GM21786 (cell line): ENCODE measurements around the gene ACIN1.
"Not testable (repeated sequence)": the region's sequence is repeated elsewhere in the genome, so short reads cannot be mapped to it uniquely, and the experiment has no call there.

Experiments
- ATAC-seq: cut with Tn5 transposase; IDR thresholded peaks from one replicate; pipeline ENCODE4 v1.9.1; 2021; ENCODE audit not compliant: unreplicated experiment

The ACIN1 gene

DNA sequence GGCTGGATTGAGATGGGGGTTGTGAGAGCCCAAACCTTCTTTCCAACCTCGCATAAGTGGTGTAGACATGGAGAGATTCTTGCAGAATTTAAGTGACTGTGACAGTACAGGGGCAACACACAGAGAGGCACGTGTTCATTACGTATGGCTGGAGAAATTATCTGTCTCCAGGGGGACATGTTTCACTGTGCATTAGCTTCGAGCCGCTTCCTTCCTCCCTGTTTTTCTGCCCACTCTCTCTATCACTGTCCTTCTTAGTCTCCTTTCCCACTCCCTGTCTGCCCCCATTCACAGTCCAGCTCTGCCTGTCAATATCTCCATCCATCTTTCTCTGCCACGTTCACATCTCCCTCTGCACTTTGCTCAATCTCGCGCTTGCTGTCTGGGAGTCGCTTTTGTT lies 73.5 kb downstream of the ACIN1 start:
- ATAC-seq, result no peak

DNA sequence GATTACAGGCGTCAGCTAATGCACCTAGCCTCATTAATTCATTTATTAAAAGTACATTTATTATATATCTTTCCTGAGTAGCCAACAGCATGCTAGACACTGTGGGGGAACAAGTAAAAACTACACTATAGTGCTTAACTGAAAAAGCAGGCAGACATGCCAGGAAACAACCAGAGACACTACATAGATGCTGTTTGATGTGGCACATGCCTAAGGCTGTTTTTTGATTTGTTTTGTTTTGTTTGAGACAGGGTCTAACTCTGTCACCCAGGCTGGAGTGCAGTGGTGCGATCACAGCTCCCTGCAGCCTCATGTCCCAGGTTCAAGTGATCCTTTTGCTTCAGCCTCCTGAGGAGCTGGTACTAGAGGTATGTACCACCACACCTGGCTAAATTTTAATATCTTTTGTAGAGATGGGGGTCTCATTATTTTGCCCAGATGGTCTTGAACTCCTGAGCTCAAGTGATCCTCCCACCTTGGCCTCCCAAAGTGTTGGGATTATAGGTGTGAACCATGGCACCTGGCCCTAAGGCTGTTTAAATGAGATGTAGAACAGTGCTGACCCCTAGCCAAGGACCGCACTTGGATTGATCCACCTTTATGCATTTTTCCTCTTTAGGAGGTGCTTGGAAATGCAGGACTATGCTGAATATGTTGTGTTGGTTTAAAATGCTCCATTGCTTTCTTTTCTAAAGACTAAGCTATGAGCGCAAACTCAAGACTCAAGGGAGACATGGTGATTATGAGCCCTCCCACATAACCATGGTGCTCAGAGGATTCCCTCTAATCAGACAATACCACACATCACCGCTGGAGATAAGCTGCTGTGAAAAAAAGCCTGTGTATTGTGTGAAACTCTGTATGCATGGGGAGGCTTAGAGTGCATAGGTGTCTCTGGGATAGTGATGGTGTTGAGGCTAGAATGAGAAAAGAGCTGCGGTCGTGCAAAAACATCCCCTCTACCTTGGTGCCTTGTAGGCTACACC lies 74.5 kb downstream of the ACIN1 start:
- no peak for ATAC-seq

DNA sequence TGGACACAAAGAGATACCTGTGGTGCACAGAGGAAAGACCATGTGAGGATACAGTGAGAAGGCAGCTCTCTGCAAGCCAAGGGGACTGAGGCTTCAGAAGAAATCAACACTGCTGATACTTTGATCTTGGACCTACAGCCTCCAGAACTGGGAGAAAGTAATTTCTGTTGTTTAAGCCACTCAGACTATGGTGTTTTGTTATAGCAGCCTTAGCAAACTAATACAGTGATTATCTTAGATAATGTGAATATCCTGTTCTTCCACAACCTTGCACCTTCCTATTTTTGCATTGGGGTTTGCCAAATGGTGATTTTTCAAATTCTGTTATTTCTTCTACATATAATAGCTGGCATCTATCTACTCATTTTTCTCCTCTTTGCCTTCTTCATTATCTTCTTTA lies 76.8 kb downstream of the ACIN1 start:
- no peak for ATAC-seq

DNA sequence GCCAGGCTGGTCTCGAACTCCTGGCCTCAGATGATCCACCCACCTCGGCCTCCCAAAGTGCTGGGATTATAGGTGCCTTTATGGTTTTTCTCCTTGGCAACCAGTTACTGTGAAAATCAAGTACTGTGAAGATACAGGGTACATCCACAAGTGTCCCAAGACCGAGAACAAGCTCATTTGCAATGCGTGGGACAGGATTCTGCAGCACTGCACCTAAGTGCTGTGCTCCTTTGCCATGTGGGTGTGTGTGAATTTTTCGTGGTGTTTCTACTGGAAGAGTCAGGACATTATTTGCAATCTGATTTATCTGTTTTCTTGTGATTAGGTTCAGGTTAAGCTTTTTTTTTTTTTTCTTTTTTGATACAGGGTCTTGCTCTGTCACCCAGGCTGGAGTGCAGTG lies 77.8 kb downstream of the ACIN1 start:
- no peak for ATAC-seq

DNA sequence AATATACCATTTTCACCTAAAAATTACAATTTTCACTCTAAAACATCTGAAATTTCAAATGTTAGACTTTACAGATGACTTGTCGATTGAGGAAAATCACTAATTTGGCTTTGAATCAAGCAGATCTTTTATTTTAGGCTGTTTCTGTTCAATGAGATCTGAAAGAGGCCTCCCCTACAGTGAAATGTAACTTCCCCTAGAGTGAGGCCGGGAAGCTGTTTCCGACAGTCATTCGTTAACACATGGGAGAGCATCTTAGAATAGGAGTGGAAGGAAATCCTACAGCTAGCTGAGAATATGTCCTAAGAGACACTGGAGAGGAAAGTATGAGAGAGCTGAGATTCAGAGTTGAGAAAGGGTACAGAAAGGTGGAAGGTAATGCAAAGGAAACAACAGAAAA lies 79.3 kb downstream of the ACIN1 start:
- no peak for ATAC-seq

DNA sequence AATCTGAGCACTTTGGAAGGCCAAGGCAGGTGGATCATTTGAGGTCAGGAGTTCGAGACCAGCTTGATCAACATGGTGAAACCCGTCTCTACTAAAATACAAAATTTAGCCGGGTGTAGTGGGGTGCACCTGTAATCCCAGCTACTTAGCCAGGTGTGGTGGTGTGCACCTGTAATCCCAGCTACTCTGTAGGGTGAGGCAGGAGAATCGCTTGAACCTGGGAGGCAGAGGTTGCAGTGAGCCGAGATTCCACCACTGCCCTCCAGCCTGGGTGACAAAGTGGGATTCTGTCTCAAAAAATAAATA lies 81.2 kb downstream of the ACIN1 start:
- not testable (repeated sequence) for ATAC-seq

DNA sequence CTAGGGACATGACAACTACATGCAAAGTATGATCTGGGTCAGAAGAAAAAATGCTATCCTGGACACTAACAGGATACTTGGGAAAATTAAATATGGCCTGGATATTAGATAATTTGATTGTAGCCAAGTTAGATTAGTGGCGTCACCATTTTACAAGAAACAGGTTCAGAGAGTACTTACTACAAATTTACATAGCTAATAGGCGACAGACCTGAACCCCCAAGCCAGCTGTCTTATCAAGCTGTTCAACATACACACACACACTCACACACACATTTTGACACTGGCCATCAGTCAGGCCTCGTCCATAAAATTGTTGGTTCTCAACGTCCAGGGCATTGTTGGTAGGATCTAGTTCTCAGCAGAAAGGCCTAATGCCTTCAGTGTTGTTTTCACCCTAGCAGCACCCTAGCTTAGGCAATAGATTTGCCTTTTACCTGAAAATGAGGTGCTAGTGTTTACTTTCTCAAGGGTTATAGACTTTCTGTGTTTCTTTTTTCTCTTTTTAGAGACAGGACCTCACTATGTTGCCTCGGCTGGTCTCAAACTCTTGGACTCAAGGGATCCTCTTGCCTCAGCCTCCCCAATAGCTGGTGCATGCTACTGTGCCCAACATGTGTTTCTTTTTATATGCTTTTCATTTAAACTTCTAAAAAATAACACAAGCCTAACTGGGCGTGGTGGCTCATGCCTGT lies 81.7 kb downstream of the ACIN1 start:
- no peak for ATAC-seq

DNA sequence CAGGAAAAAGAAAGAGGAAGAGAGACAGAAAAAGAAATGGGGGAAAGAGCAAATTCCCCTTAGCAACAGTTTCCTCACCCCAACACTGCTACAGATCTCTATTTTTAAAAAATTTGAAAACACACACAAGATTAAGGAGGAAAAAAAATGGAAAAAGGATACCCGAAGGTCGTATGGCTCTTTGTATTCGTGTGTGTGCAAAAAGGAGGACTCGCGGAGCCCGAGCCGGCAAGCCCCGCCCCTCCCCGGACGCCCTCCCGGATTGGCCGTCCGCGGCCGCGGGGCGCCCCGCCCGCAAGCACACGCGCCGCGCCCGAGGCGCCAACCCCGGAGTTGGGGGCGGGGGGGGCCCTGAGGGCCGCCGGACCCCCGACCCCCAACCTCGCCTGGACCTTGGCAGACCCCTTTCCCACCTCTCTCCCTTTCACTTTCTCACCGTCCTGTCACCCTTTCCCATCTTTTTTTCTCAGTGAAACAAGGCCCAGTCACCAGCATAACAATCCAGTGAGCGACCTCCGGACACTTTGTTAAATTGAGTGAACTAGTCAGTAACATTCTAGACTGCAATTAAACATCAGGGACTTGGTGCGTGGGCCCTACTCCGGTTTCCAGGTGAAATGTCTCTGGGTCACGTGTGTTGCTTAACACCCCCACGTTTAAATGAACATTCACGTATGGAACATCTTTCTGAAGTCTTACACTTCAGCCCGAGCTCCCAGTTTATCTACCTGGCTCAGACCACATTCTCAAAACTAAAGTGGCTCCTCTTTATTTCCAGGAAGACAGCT lies 84.8 kb downstream of the ACIN1 start, which contains the start of gene C14orf93:
TSS of gene C14orf93 (minus strand) at position 205 of the 788 bp plus-strand sequence. CDS start 11,120 bp downstream, outside the sequence.
- no peak for ATAC-seq

DNA sequence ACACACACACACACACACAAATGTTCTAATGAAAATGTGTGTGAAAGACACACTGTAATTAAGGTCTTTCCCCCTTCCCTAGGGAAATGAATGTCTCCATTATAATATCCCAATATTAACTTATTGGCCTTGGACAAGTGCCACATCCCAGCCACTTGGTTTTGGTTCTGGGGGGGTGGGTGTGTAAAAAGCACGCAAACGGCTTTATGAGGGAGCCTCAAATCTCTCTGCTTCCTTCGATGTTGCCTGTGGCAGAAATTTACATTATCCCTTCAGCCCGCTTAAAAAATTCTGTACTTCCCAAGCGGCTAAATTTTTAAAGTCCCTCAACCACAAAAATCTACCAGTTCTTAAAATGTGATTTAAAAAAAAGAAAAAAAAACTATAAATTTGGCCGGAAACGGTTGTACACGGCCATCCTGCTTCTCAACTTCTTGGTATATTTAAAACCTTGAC lies 85.4 kb downstream of the ACIN1 start:
- ATAC-seq, result no peak

DNA sequence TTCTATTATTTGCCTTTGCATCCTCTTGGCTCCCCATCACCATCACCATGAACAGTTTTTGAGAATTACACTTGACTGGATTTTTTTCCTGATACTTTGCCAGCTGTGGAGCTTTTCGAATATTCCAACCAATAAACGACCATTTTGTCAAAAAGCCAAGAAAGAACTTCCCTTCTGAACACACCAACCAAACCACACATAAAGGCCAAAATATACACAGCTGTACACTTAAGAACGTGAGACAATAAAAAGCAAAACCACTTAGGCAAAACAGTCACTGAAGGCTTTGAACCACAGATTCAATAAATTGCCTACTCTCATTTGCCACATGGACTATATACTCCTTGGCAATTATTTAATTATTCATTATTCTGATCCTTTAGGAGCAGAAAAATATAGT lies 86.1 kb downstream of the ACIN1 start:
- ATAC-seq, result no peak
